AG04450 (cell line): ENCODE measurements around the gene SH2D6. TPM values are rescaled to one million over a fixed set of nuclear protein-coding genes. Genes with fewer than 3 reads are reported as not detected.
"Not testable (repeated sequence)": the region's sequence is repeated elsewhere in the genome, so short reads cannot be mapped to it uniquely, and the experiment has no call there.

Experiments used
- CTCF ChIA-PET: fragments of 300-600, 350-600 bp; formaldehyde crosslinking; extraction: SDS; loops from one replicate; lab custom pipeline; 2022; ENCODE audit warnings: antibody characterized with exemption, inconsistent platforms; lab: Charles Lee
- POLR2A ChIA-PET: fragments of 350-600 bp; formaldehyde crosslinking; extraction: SDS; loops from one replicate; lab custom pipeline; 2021; ENCODE audit warnings: antibody characterized with exemption, inconsistent platforms; lab: Yijun Ruan, JAX
- DNase-seq: peaks from one replicate; pipeline ENCODE4 v3.0.0-alpha.2; 2011; ENCODE audit warnings: low read depth, low spot score
- H3K27ac ChIP-seq: one replicate; pipeline ENCODE4 v1.5.1; 2012; ENCODE audit warnings: low read depth, low read length, control low read depth
- H3K27me3 ChIP-seq: one replicate; pipeline ENCODE4 v1.6.0; 2012; ENCODE audit warnings: low read length; ENCODE audit not compliant: control insufficient read depth, insufficient read depth
- H3K4me3 ChIP-seq: 2 replicates; pipeline ENCODE4 v1.5.1; 2011; ENCODE audit warnings: mild to moderate bottlenecking, low read depth, low read length, control low read depth
- H3K9me3 ChIP-seq: 2 replicates; pipeline ENCODE4 v1.5.1; 2012; ENCODE audit warnings: low read length; ENCODE audit not compliant: control insufficient read depth, insufficient read depth
- polyA plus RNA-seq: library from polyadenylated mRNA; depleted of rRNA; stranded (reverse); fragments of >200 nt; gene quantifications from 2 replicates; pipeline ENCODE4 v1.2.3, GENCODE V29; 2011; rRNA removed
- small RNA-seq: library from RNA; depleted of rRNA; stranded (forward); fragments of <200 nt; gene quantifications from one replicate; pipeline ENCODE3, GENCODE V24; 2012; ENCODE audit warnings: low read depth; ENCODE audit not compliant: insufficient read length
- TF ChIP-seq, protein P1 (sequence below): IDR thresholded peaks from 2 replicates; pipeline ENCODE4 v1.5.1; 2011; ENCODE audit warnings: low read depth, low read length, control low read depth, inconsistent platforms

SH2D6 gene
- polyA plus RNA-seq, 1 experiment: 0.10 TPM

DNA sequence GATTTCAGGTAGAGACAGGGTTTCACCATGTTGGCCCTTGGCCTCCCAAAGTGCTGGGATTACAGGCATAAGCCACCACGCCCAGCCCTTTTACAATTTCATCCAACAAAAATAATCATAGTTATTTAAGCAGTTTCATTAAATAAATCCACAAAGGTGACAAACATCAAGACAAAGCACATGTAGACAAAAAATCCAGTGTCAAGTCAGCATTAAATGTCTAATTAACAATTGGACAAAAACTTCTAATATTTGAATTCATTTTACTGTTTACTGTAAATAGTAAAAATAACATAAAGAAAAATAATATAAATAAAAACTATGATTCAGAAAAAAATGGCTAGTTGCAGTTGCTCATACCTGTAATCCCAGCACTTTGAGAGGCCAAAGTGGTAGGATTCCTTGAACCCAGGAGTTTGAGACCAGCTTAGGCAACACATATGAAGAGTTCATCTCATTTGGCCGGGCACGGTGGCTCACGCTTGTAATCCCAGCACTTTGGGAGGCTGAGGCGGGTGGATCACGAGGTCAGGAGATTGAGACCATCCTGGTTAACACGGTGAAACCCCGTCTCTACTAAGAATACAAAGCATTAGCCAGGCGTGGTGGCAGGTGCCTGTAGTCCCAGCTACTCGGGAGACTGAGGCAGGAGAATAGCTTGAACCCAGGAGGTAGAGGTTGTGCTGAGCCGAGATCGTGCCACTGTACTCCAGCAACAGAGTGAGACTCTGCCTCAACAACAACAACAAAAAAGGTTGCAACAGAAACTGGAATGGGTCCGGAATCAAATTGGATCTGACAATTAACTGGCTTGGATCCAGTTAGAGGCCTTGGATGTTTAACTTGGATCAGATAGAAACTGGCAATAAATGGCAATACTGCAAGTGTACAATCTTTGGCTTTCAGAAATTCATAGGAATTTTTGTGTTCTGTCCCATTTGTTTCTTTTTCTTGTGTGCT is 63.6 kb downstream of the SH2D6 start:
- DNase-seq: no peak
- ChIA-PET CTCF (no interaction called here), POLR2A (no interaction called here)
- H3K27me3 ChIP-seq: no peaks in the 10 kb centered on the region
- TF ChIP-seq, protein P1, sequence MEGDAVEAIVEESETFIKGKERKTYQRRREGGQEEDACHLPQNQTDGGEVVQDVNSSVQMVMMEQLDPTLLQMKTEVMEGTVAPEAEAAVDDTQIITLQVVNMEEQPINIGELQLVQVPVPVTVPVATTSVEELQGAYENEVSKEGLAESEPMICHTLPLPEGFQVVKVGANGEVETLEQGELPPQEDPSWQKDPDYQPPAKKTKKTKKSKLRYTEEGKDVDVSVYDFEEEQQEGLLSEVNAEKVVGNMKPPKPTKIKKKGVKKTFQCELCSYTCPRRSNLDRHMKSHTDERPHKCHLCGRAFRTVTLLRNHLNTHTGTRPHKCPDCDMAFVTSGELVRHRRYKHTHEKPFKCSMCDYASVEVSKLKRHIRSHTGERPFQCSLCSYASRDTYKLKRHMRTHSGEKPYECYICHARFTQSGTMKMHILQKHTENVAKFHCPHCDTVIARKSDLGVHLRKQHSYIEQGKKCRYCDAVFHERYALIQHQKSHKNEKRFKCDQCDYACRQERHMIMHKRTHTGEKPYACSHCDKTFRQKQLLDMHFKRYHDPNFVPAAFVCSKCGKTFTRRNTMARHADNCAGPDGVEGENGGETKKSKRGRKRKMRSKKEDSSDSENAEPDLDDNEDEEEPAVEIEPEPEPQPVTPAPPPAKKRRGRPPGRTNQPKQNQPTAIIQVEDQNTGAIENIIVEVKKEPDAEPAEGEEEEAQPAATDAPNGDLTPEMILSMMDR: no peak
- no peak overlapping the region for H3K4me3 ChIP-seq
- H3K9me3 ChIP-seq: no peaks in the 10 kb centered on the region
- H3K27ac ChIP-seq: no peak overlapping the region

DNA sequence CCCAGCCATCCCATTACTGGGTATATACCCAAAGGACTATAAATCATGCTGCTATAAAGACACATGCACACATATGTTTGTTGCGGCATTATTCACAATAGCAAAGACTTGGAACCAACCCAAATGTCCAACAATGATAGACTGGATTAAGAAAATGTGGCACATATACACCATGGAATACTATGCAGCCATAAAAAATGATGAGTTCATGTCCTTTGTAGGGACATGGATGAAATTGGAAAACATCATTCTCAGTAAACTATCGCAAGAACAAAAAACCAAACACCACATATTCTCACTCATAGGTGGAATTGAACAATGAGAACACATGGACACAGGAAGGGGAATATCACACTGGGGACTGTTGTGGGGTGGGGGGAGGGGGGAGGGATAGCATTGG is 66.1 kb downstream of the SH2D6 start:
- CTCF ChIA-PET, H3K27ac ChIP-seq, POLR2A ChIA-PET, H3K4me3 ChIP-seq, H3K9me3 ChIP-seq, DNase-seq, H3K27me3 ChIP-seq: not testable (repeated sequence)

DNA sequence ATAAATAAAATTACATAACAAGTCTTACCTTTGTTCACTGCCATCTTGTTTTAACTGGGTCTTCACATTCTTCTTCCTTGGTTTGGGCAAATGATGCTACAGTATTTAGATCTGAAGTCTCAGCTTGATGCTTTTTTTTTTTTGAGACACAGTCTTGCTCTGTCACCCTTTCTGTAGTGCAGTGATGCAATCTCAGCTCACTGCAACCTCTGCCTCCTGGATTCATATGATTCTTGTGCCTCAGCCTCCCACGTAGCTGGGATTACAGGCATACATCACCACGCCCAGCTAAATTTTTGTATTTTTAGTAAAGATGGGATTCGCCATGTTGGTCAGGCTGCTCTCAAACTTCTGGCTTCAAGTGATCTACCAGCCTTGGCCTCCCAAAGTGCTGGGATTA is 67.3 kb downstream of the SH2D6 start:
- TF ChIP-seq, protein P1: no peak
- CTCF ChIA-PET: no interaction called here
- DNase-seq: no peak

More for the DNA sequence above, 67.3 kb downstream of the SH2D6 start:
- Histone ChIP-seq H3K27me3 (no peaks in the 10 kb centered on the region), H3K4me3 (no peak overlapping the region), H3K9me3 (no peaks in the 10 kb centered on the region; the same call in 1 of the 2 replicates), H3K27ac (no peak overlapping the region)
- POLR2A ChIA-PET: interaction anchor here (1.8 kb wide), 1 partner anchor 53 kb away, joined by 5 read pairs; the partner anchor contains the start of gene MAT2A

Small RNAs within 50 kb of the gene (small RNA-seq; reads per million reads assigned to genes)
- not detected for gene AC062037.2
- gene RF00019: not detected
- gene RN7SL251P: not detected

Other genes with a start within 250 kb of the SH2D6 start
- 121 and 155 TPM in 2 replicates for gene TGOLN2, start 90.7 kb upstream of the SH2D6 start, polyA plus RNA-seq
- 35.5 and 38.0 TPM in 2 replicates for gene RETSAT, start 64.2 kb upstream of the SH2D6 start, polyA plus RNA-seq
- 17.2 and 17.8 TPM in 2 replicates for gene ELMOD3, start 63.9 kb upstream of the SH2D6 start, polyA plus RNA-seq
- 70.5 and 97.8 TPM in 2 replicates for gene CAPG, start 8.3 kb upstream of the SH2D6 start, polyA plus RNA-seq
- 362 and 409 TPM in 2 replicates for gene MAT2A, start 120.5 kb downstream of the SH2D6 start, polyA plus RNA-seq
- 44.0 and 53.8 TPM in 2 replicates for gene GGCX, start 142.8 kb downstream of the SH2D6 start, polyA plus RNA-seq
- gene VAMP8, start 158.9 kb downstream of the SH2D6 start, polyA plus RNA-seq: 2.6 and 3.6 TPM in 2 replicates
- gene VAMP5, start 165.7 kb downstream of the SH2D6 start, polyA plus RNA-seq: 100 and 123 TPM in 2 replicates
- 260 and 351 TPM in 2 replicates for gene RNF181, start 177.0 kb downstream of the SH2D6 start, polyA plus RNA-seq
- 11.4 and 14.5 TPM in 2 replicates for gene TMEM150A, start 184.0 kb downstream of the SH2D6 start, polyA plus RNA-seq
- gene C2orf68, start 193.4 kb downstream of the SH2D6 start, polyA plus RNA-seq: 17.8 and 19.1 TPM in 2 replicates
- 52.6 and 53.8 TPM in 2 replicates for gene USP39, start 197.5 kb downstream of the SH2D6 start, polyA plus RNA-seq
- gene SFTPB, start 249.5 kb downstream of the SH2D6 start, polyA plus RNA-seq: not detected in 2 replicates